H1 (cell line): ENCODE results near the gene MECP2. TPM values are rescaled to one million over a fixed set of nuclear protein-coding genes. Genes with fewer than 3 reads are reported as not detected.

Experiments
- CTCF ChIA-PET: fragments of 300-600 bp; sonication (Branson Sonifier 250); formaldehyde crosslinking; loops from one replicate; lab custom pipeline; 2021; ENCODE audit not compliant: partially characterized antibody; lab: Charles Lee
- POLR2A ChIA-PET: fragments of 300-600 bp; sonication (Branson Sonifier 250); formaldehyde crosslinking; loops from one replicate; lab custom pipeline; 2021; ENCODE audit warnings: inconsistent platforms; ENCODE audit not compliant: partially characterized antibody; lab: Charles Lee
- DNase-seq, 2 experiments: peaks; one replicate each; pipeline versions ENCODE4 v3.0.0 to v3.0.0-alpha.2; 2010 to 2022; ENCODE audit warnings: low spot score in 2 of 2, low read depth in 1 of 2, mixed read lengths in 1 of 2
- FAIRE-seq: peaks from 2 replicates; lab custom pipeline; 2011; peaks lifted over from hg19 to GRCh38; lab: Jason Lieb, UNC
- H2AFZ ChIP-seq: 2 replicates; pipeline ENCODE4 v1.8.1; 2012; ENCODE audit warnings: low read length, inconsistent platforms
- H2AK5ac ChIP-seq: 2 replicates; pipeline ENCODE4 v1.6.1; 2013; ENCODE audit warnings: low read depth, low read length
- H2BK120ac ChIP-seq: replicated peaks from 2 replicates; pipeline ENCODE3; 2013; ENCODE audit warnings: low read depth, low read length, inconsistent platforms
- H2BK12ac ChIP-seq: 2 replicates; pipeline ENCODE4 v1.6.1; 2013; ENCODE audit warnings: low read depth, low read length
- H2BK15ac ChIP-seq: 2 replicates; pipeline ENCODE4 v1.6.1; 2013; ENCODE audit warnings: low read length
- H2BK20ac ChIP-seq: 2 replicates; pipeline ENCODE4 v1.6.1; 2013; ENCODE audit warnings: low read length
- H2BK5ac ChIP-seq: 2 replicates; pipeline ENCODE4 v1.6.1; 2013; ENCODE audit warnings: low read depth, low read length
- H3K14ac ChIP-seq: 2 replicates; pipeline ENCODE4 v1.6.1; 2013; ENCODE audit warnings: inconsistent platforms; ENCODE audit not compliant: insufficient read length
- H3K18ac ChIP-seq: 2 replicates; pipeline ENCODE4 v1.6.1; 2013; ENCODE audit warnings: low read length; ENCODE audit errors: extremely low read depth
- H3K23ac ChIP-seq: 2 replicates; pipeline ENCODE4 v1.6.1; 2013; ENCODE audit warnings: inconsistent platforms; ENCODE audit not compliant: insufficient read length
- H3K23me2 ChIP-seq: 2 replicates; pipeline ENCODE4 v1.6.1; 2013; ENCODE audit warnings: low read depth, low read length
- H3K27ac ChIP-seq: 2 replicates; pipeline ENCODE4 v1.6.1; 2011; ENCODE audit warnings: low read depth, low read length, inconsistent platforms
- H3K27me3 ChIP-seq, 4 experiments: replicated peaks in 1 of 4; 1 replicate in 1 of 4; 2 replicates in 3 of 4; pipeline versions ENCODE4 v1.6.1 to v1.8.1; 2011 to 2013; ENCODE audit warnings: low read length in 3 of 4, mild to moderate bottlenecking in 3 of 4, inconsistent platforms in 2 of 4, mixed read lengths in 2 of 4, moderate library complexity in 1 of 4; ENCODE audit not compliant: control insufficient read depth in 3 of 4, insufficient read depth in 3 of 4; ENCODE audit errors: extremely low read depth in 1 of 4
- H3K36me3 ChIP-seq, 4 experiments: 2 replicates each; pipeline versions ENCODE4 v1.6.1 to v1.8.1; 2011 to 2013; ENCODE audit warnings: mild to moderate bottlenecking in 4 of 4, low read length in 3 of 4, moderate library complexity in 2 of 4, control low read depth in 1 of 4, inconsistent platforms in 1 of 4; ENCODE audit not compliant: insufficient read depth in 4 of 4, control insufficient read depth in 2 of 4
- H3K4ac ChIP-seq: replicated peaks from 2 replicates; pipeline ENCODE3; 2013; ENCODE audit warnings: low read length, low read depth, mixed read lengths, inconsistent platforms; ENCODE audit not compliant: insufficient read length
- H3K4me1 ChIP-seq, 4 experiments: replicated peaks in 1 of 4; 1 replicate in 1 of 4; 2 replicates in 3 of 4; pipeline versions ENCODE4 v1.6.1 to v1.8.1; 2011 to 2013; ENCODE audit warnings: low read length in 3 of 4, inconsistent platforms in 2 of 4, mixed read lengths in 1 of 4; ENCODE audit not compliant: insufficient read depth in 4 of 4, control insufficient read depth in 3 of 4
- H3K4me2 ChIP-seq, 2 experiments: 2 replicates each; pipeline versions ENCODE4 v1.6.1 to v1.8.1; 2011 to 2013; ENCODE audit warnings: low read depth in 2 of 2, low read length in 2 of 2, control low read depth in 1 of 2, inconsistent platforms in 1 of 2, mild to moderate bottlenecking in 1 of 2; ENCODE audit not compliant: insufficient read depth in 1 of 2
- H3K4me3 ChIP-seq, 4 experiments: fragments of 200-600, 300-600 bp in 1 of 4; sonication (generic), shearing (Covaris generic), sonication (Bioruptor Twin) in 1 of 4; 2 replicates each; pipeline versions ENCODE4 v1.5.1 to v1.8.1; 2011 to 2016; ENCODE audit warnings: low read length in 4 of 4, low read depth in 3 of 4, control low read depth in 2 of 4, inconsistent platforms in 2 of 4, mild to moderate bottlenecking in 2 of 4, mixed read lengths in 1 of 4, moderate library complexity in 1 of 4; ENCODE audit not compliant: insufficient read depth in 2 of 4; ENCODE audit errors: extremely low read depth in 1 of 4
- H3K56ac ChIP-seq: replicated peaks from 2 replicates; pipeline ENCODE3; 2013; ENCODE audit warnings: low read depth, mild to moderate bottlenecking, mixed read lengths, low read length, inconsistent platforms; ENCODE audit not compliant: insufficient read length
- H3K79me1 ChIP-seq: 2 replicates; pipeline ENCODE4 v1.6.1; 2013; ENCODE audit warnings: low read depth, low read length, control low read depth
- H3K79me2 ChIP-seq, 2 experiments: 2 replicates each; pipeline versions ENCODE4 v1.6.1 to v1.8.1; 2012 to 2013; ENCODE audit warnings: low read length in 2 of 2, mild to moderate bottlenecking in 2 of 2, inconsistent platforms in 1 of 2; ENCODE audit not compliant: insufficient read depth in 2 of 2, control insufficient read depth in 1 of 2
- H3K9ac ChIP-seq, 4 experiments: replicated peaks in 1 of 4; 1 replicate in 1 of 4; 2 replicates in 3 of 4; pipeline versions ENCODE4 v1.6.1 to v1.8.1; 2011 to 2013; ENCODE audit warnings: low read depth in 3 of 4, low read length in 3 of 4, control low read depth in 2 of 4, mild to moderate bottlenecking in 2 of 4, moderate library complexity in 2 of 4, inconsistent platforms in 1 of 4; ENCODE audit errors: extremely low read depth in 1 of 4
- H3K9me3 ChIP-seq, 2 experiments: 2 replicates each; pipeline versions ENCODE4 v1.6.1 to v1.8.1; 2012 to 2013; ENCODE audit warnings: mild to moderate bottlenecking in 2 of 2, moderate library complexity in 2 of 2, control low read depth in 1 of 2, inconsistent platforms in 1 of 2, low read depth in 1 of 2, low read length in 1 of 2, mixed read lengths in 1 of 2; ENCODE audit not compliant: insufficient read depth in 2 of 2
- H4K20me1 ChIP-seq, 2 experiments: replicated peaks in 1 of 2; 2 replicates each; pipeline versions ENCODE3 to v1.8.1; 2011 to 2013; ENCODE audit warnings: inconsistent platforms in 2 of 2, low read length in 2 of 2, mild to moderate bottlenecking in 1 of 2; ENCODE audit not compliant: insufficient read depth in 2 of 2, control insufficient read depth in 1 of 2
- H4K5ac ChIP-seq: 2 replicates; pipeline ENCODE4 v1.6.1; 2013; ENCODE audit warnings: low read length, low read depth, mixed read lengths, inconsistent platforms; ENCODE audit not compliant: insufficient read length
- H4K8ac ChIP-seq: 2 replicates; pipeline ENCODE4 v1.8.0; 2013; ENCODE audit warnings: mild to moderate bottlenecking, moderate library complexity, low read length, inconsistent platforms; ENCODE audit not compliant: insufficient read depth; ENCODE audit errors: extremely low read depth
- H4K91ac ChIP-seq: replicated peaks from 2 replicates; pipeline ENCODE3; 2013; ENCODE audit warnings: low read length, mixed read lengths, inconsistent platforms; ENCODE audit not compliant: insufficient read length
- ATF3 ChIP-seq: IDR thresholded peaks from 2 replicates; pipeline ENCODE4 v1.6.1; 2011; ENCODE audit warnings: low read depth, mild to moderate bottlenecking, low read length; ENCODE audit not compliant: insufficient read depth
- CREB1 ChIP-seq: IDR thresholded peaks from 2 replicates; pipeline ENCODE4 v1.6.1; 2012; ENCODE audit warnings: inconsistent platforms
- CTBP2 ChIP-seq: IDR thresholded peaks from 2 replicates; pipeline ENCODE4 v1.7.0; 2011; ENCODE audit warnings: borderline replicate concordance, mild to moderate bottlenecking, moderate library complexity, mixed read lengths, low read length; ENCODE audit not compliant: insufficient read depth, insufficient read length
- EZH2 ChIP-seq: fragments of 200-600 bp; sonication (generic); IDR thresholded peaks from 2 replicates; pipeline ENCODE4 v1.7.1; 2012; ENCODE audit warnings: low read depth, mild to moderate bottlenecking, moderate library complexity, low read length, inconsistent platforms; ENCODE audit not compliant: severe bottlenecking
- GTF2F1 ChIP-seq: IDR thresholded peaks from 2 replicates; pipeline ENCODE4 v1.6.1; 2012; ENCODE audit warnings: low read depth, low read length, improper control_type of control experiment, borderline replicate concordance
- KDM1A ChIP-seq: fragments of 200-600, 300-600 bp; sonication (generic); IDR thresholded peaks from 2 replicates; pipeline ENCODE4 v1.7.1; 2016; ENCODE audit warnings: mild to moderate bottlenecking, low read length, borderline replicate concordance
- MAFK ChIP-seq: IDR thresholded peaks from 2 replicates; pipeline ENCODE4 v1.6.1; 2012; ENCODE audit warnings: low read depth, mild to moderate bottlenecking, improper control_type of control experiment, low read length
- POLR2A ChIP-seq, 2 experiments: IDR thresholded peaks; 1 replicate in 1 of 2; 2 replicates in 1 of 2; pipeline ENCODE4 v1.6.1; 2011; ENCODE audit warnings: low read depth in 2 of 2, low read length in 2 of 2, mild to moderate bottlenecking in 2 of 2; ENCODE audit errors: control extremely low read depth in 1 of 2
- RFX5 ChIP-seq: IDR thresholded peaks from 2 replicates; pipeline ENCODE4 v1.6.1; 2011; ENCODE audit warnings: low read depth, low read length, improper control_type of control experiment, borderline replicate concordance
- SP4 ChIP-seq: IDR thresholded peaks from 2 replicates; pipeline ENCODE4 v1.6.1; 2012; ENCODE audit warnings: low read length, inconsistent platforms
- TBP ChIP-seq: IDR thresholded peaks from 2 replicates; pipeline ENCODE4 v1.6.1; 2011; ENCODE audit warnings: low read depth, low read length, improper control_type of control experiment
- TCF12 ChIP-seq: IDR thresholded peaks from 2 replicates; pipeline ENCODE4 v1.6.1; 2011; ENCODE audit warnings: low read depth, mild to moderate bottlenecking, low read length
- YY1 ChIP-seq: IDR thresholded peaks from 2 replicates; pipeline ENCODE4 v1.6.1; 2011; ENCODE audit warnings: low read depth, mild to moderate bottlenecking, low read length
- WGBS, 2 experiments: shearing (Covaris generic) in 1 of 2; methylation state at CpG; one replicate each; pipeline versions ENCODE4 v1.1.6 to v1.1.7; 2013 to 2015; ENCODE audit warnings: low lambda C conversion rate in 2 of 2, mixed read lengths in 2 of 2, inconsistent platforms in 1 of 2, low coverage in 1 of 2, missing lambda C conversion rate in 1 of 2; ENCODE audit not compliant: insufficient replicate concordance in 2 of 2, insufficient coverage in 1 of 2, insufficient read length in 1 of 2; ENCODE audit errors: extremely low coverage in 1 of 2, missing lambda C conversion rate in 1 of 2; 5-methylcytosine and 5-hydroxymethylcytosine counted together
- polyA plus RNA-seq, 7 experiments: library from polyadenylated mRNA; depleted of rRNA in 3 of 7; stranded (reverse) in 5 of 7; unstranded in 2 of 7; fragments of >200 nt in 5 of 7; fragments of 200-250 nt in 2 of 7; gene quantifications; 1 replicate in 5 of 7; 2 replicates in 1 of 7; 4 replicates in 1 of 7; pipeline versions ENCODE4 v1.2.1 to v1.2.3, GENCODE V29; 2011 to 2013; ENCODE audit warnings: missing spikeins in 2 of 7, mixed read lengths in 2 of 7
- total RNA-seq: library from RNA; stranded (reverse); fragmentation: NEBNext Ultra II Directional; extraction: Animal tissue kit (Norgen Biotek cat#: 25700); gene quantifications from 2 replicates; pipeline ENCODE4 v1.2.1, GENCODE V29; 2021

The MECP2 gene
- total and polyA plus RNA-seq, 2 of the 8 experiments (the other 6 are each of a cell fraction or from before 2014, with no cell fraction given), result 5.0 to 32.4 TPM

- no peaks in the 10 kb centered on the region for H3K9me3 ChIP-seq
- WGBS, 2 experiments, result 80% methylated on average over 6 of the region's 6 CpGs; no CpG with 5 or more reads in 1 of the 2 experiments
- CTCF ChIA-PET, result interaction anchor here (1.2 to 4.2 kb wide), 5 partner anchors 13 to 100 kb away, joined by 3 to 29 read pairs (median 4); no protein-coding TSS in a partner anchor
- no peak for TF ChIP-seq TCF12
- no peak for TF ChIP-seq EZH2
- no peak for TF ChIP-seq KDM1A
- TF ChIP-seq CTBP2, result no peak
- no peak for TF ChIP-seq POLR2A (IDR thresholded peaks at IDR 0.05; ENCODE audit: control extremely low read depth in 1 of 2, low read depth in 2 of 2, low read length in 2 of 2)
- no peak for TF ChIP-seq RFX5
- no peak for TF ChIP-seq MAFK
- TF ChIP-seq ATF3, result no peak
- TF ChIP-seq TBP, result no peak
- TF ChIP-seq CREB1, result no peak
- TF ChIP-seq SP4, result no peak
- no peak for TF ChIP-seq YY1
- TF ChIP-seq GTF2F1, result no peak
Measured at GRCh38 chrX:154027022-154027402, 70.5 kb downstream of the MECP2 start.

More at GRCh38 chrX:154027022-154027402, 70.5 kb downstream of the MECP2 start:
- no peak overlapping the region for H3K4ac ChIP-seq
- H3K4me2 ChIP-seq, result no peak overlapping the region
- DNase-seq (no peak), FAIRE-seq (no peak)
- no peaks in the 10 kb centered on the region for H3K27me3 ChIP-seq
- H3K9ac ChIP-seq, result no peak overlapping the region
- no peak overlapping the region for H4K5ac ChIP-seq
- H2BK15ac ChIP-seq, result no peak overlapping the region
- no peak overlapping the region for H2BK20ac ChIP-seq
- H4K91ac ChIP-seq, result no peak overlapping the region
- no peak overlapping the region for H3K56ac ChIP-seq
- peaks cover 0 to 16% (median 7%) of the 10 kb centered on the region in 4 experiments; a peak in 4 of 8 replicates for H3K36me3 ChIP-seq
- H3K79me1 ChIP-seq, result no peaks in the 10 kb centered on the region
- H3K79me2 ChIP-seq, result no peaks in the 10 kb centered on the region
- no peak overlapping the region for H2AFZ ChIP-seq
- H2BK5ac ChIP-seq, result no peak overlapping the region
- H2AK5ac ChIP-seq, result no peak overlapping the region
- no peak overlapping the region for H2BK12ac ChIP-seq
- POLR2A ChIA-PET, result interaction anchor here (0.7 to 2.4 kb wide), 6 partner anchors 10 to 62 kb away, joined by 3 to 8 read pairs (median 4); no protein-coding TSS in a partner anchor
- no peaks in the 10 kb centered on the region for H4K20me1 ChIP-seq
- H3K27ac ChIP-seq, result no peak overlapping the region
- no peak overlapping the region for H4K8ac ChIP-seq
- H3K23me2 ChIP-seq, result no peaks in the 10 kb centered on the region
- no peak overlapping the region for H3K14ac ChIP-seq
- H3K4me3 ChIP-seq, result no peak overlapping the region
- no peak overlapping the region for H3K18ac ChIP-seq
- no peak overlapping the region for H3K23ac ChIP-seq
- H2BK120ac ChIP-seq, result no peak overlapping the region
- peaks cover 1 to 11% (median 4%) of the 10 kb centered on the region in 4 experiments; a peak in 6 of 7 replicates for H3K4me1 ChIP-seq
